Sigmoid colon (tissue), 7 donors: ENCODE measurements around the gene POU5F1. TPM values are rescaled to one million over a fixed set of nuclear protein-coding genes. Genes with fewer than 3 reads are reported as not detected.

Experiments used
- DNase-seq: peaks from one replicate; pipeline ENCODE4 v3.0.0-alpha.2; 2019
- H3K27ac ChIP-seq, 4 donors: fragments of 200-600 bp; sonication (generic); one replicate each; pipeline ENCODE4 v1.5.1; 2016 to 2019; ENCODE audit warnings: mild to moderate bottlenecking in 1 of 4
- H3K27me3 ChIP-seq, 3 donors: fragments of 200-600 bp; sonication (generic); one replicate each; pipeline ENCODE4 v1.5.1; 2019; ENCODE audit warnings: mild to moderate bottlenecking in 1 of 3
- H3K36me3 ChIP-seq, 4 donors: fragments of 200-600 bp; sonication (generic); one replicate each; pipeline ENCODE4 v1.5.1; 2016 to 2019
- H3K4me1 ChIP-seq, 4 donors: fragments of 200-600 bp; sonication (generic); one replicate each; pipeline ENCODE4 v1.5.1; 2017 to 2019
- H3K4me3 ChIP-seq, 4 donors: fragments of 200-600 bp; sonication (generic); one replicate each; pipeline ENCODE4 v1.5.1; 2017 to 2019; ENCODE audit warnings: mild to moderate bottlenecking in 2 of 4, moderate library complexity in 1 of 4
- H3K9me3 ChIP-seq, 4 donors: fragments of 200-600 bp in 3 of 4; sonication (generic) in 3 of 4; one replicate each; pipeline versions ENCODE4 v1.5.1 to v1.6.1; 2013 to 2019
- CTCF ChIP-seq, 4 experiments: fragments of 450-650 bp in 3 of 4; fragments of 200-600 bp in 1 of 4; IDR thresholded peaks; one replicate each; pipeline ENCODE4 v1.5.1; 2016 to 2019; ENCODE audit warnings: antibody characterized with exemption in 4 of 4, mild to moderate bottlenecking in 3 of 4, moderate library complexity in 2 of 4
- EP300 ChIP-seq, 4 donors: sonication (generic); formaldehyde crosslinking; IDR thresholded peaks; one replicate each; pipeline ENCODE4 v1.6.1; 2017; ENCODE audit warnings: antibody characterized with exemption in 4 of 4
- POLR2A ChIP-seq, 2 donors: fragments of 450-650 bp; IDR thresholded peaks; one replicate each; pipeline ENCODE4 v1.6.1; 2016; ENCODE audit warnings: antibody characterized with exemption in 2 of 2, mild to moderate bottlenecking in 2 of 2, moderate library complexity in 2 of 2
- POLR2AphosphoS5 ChIP-seq, 4 donors: sonication (generic); formaldehyde crosslinking; IDR thresholded peaks; one replicate each; pipeline ENCODE4 v1.6.1; 2017; ENCODE audit warnings: antibody characterized with exemption in 4 of 4
- WGBS, 2 donors: extraction: QIAGEN DNeasy Blood & Tissue Kit; methylation state at CpG; one replicate each; pipeline ENCODE4 v1.1.7; 2013; 5-methylcytosine and 5-hydroxymethylcytosine counted together
- intact Hi-C: fragments of 100-400 bp; cut with DNase I; formaldehyde crosslinking; loops from one replicate; pipeline ENCODE4 v1.15.1; 2023
- polyA plus RNA-seq, 3 donors: library from polyadenylated mRNA; stranded (reverse); fragments of 200-250 nt; gene quantifications; one replicate each; pipeline ENCODE4 v1.2.3, GENCODE V29; 2013
- total RNA-seq, 4 donors: library from RNA; depleted of rRNA; stranded (reverse); fragments of >200 nt; gene quantifications; one replicate each; pipeline ENCODE4 v1.1.0, GENCODE V29; 2016
- donor health status: healthy with polysubstance abuse.
- donor health status: Bipolar disorder and iron deficiency.
- donor health status: healthy.

POU5F1 gene
- total and polyA plus RNA-seq, 7 donors: 0.16 to 9.8 (median 0.94) TPM; not detected in 3

GRCh38 chr6:31138982-31139381 is 31.5 kb downstream of the POU5F1 start, which contains the start of gene PSORS1C2:
Gene PSORS1C2 (minus strand): TSS chr6:31139066. CDS start chr6:31139026, 40 bp downstream.
- intact Hi-C loops: loop anchor here (5.0 kb wide), 1 partner anchor 133 kb away; the partner anchor contains the start of gene HLA-C
- Histone ChIP-seq H3K4me3 (peak within 1 kb of the TSS in 1 of 4 donors; percentile 22), H3K36me3 (no peaks in the 10 kb centered on the region), H3K4me1 (peaks cover 0 to 23% (median 12%) of the 10 kb centered on the region in 4 donors), H3K9me3 (no peaks in the 10 kb centered on the region), H3K27me3 (no peaks in the 10 kb centered on the region), H3K27ac (peak within 1 kb of the TSS in 1 of 4 donors; percentile 26)
- no peak for TF ChIP-seq CTCF (IDR thresholded peaks at IDR 0.05)
- no peak for TF ChIP-seq POLR2AphosphoS5 (IDR thresholded peaks at IDR 0.05)
- no peak for TF ChIP-seq POLR2A (IDR thresholded peaks at IDR 0.05)
- TF ChIP-seq EP300 (IDR thresholded peaks at IDR 0.05): no peak
- no peak for DNase-seq
- WGBS, 2 donors: 88 to 90% methylated on average over 4 of the region's 4 CpGs

- Histone ChIP-seq H3K4me3 (no peak overlapping the region), H3K27ac (no peak overlapping the region), H3K27me3 (no peaks in the 10 kb centered on the region), H3K4me1 (peaks cover 0 to 11% (median 7%) of the 10 kb centered on the region in 4 donors), H3K36me3 (no peaks in the 10 kb centered on the region), H3K9me3 (no peaks in the 10 kb centered on the region)
- TF ChIP-seq CTCF (IDR thresholded peaks at IDR 0.05) (no peak), POLR2A (IDR thresholded peaks at IDR 0.05) (no peak), EP300 (IDR thresholded peaks at IDR 0.05) (no peak), POLR2AphosphoS5 (IDR thresholded peaks at IDR 0.05) (no peak)
- 84 to 86% methylated on average over 10 of the region's 10 CpGs for WGBS, 2 donors
- no peak for DNase-seq
- intact Hi-C loops: loop anchor here (5.0 kb wide), 1 partner anchor 137 kb away; the partner anchor contains the start of gene HLA-C
These were observed 34.8 kb downstream of the POU5F1 start for GRCh38 chr6:31135710-31136109.

GRCh38 chr6:31132806-31133205 is 37.7 kb downstream of the POU5F1 start:
- Histone ChIP-seq H3K27ac (no peak overlapping the region), H3K27me3 (no peaks in the 10 kb centered on the region), H3K4me3 (no peak overlapping the region), H3K36me3 (no peaks in the 10 kb centered on the region), H3K9me3 (no peaks in the 10 kb centered on the region), H3K4me1 (peaks cover 0 to 8% (median 3%) of the 10 kb centered on the region in 4 donors)
- TF ChIP-seq POLR2AphosphoS5 (IDR thresholded peaks at IDR 0.05): no peak
- TF ChIP-seq POLR2A (IDR thresholded peaks at IDR 0.05): no peak
- TF ChIP-seq CTCF (IDR thresholded peaks at IDR 0.05): no peak
- DNase-seq: no peak
- intact Hi-C loops: no loop called here
- 80 to 86% methylated on average over 6 of the region's 6 CpGs for WGBS, 2 donors

- H3K27ac ChIP-seq: no peak overlapping the region
- no peaks in the 10 kb centered on the region for H3K36me3 ChIP-seq
- no peak for TF ChIP-seq POLR2AphosphoS5 (IDR thresholded peaks at IDR 0.05)
- no peak for TF ChIP-seq CTCF (IDR thresholded peaks at IDR 0.05)
- no peak for TF ChIP-seq POLR2A (IDR thresholded peaks at IDR 0.05)
- TF ChIP-seq EP300 (IDR thresholded peaks at IDR 0.05): no peak
- no peaks in the 10 kb centered on the region for H3K4me1 ChIP-seq
- no peak overlapping the region for H3K4me3 ChIP-seq
- H3K27me3 ChIP-seq: no peaks in the 10 kb centered on the region
- 75 to 91% methylated on average over 3 of the region's 3 CpGs for WGBS, 2 donors
- no peaks in the 10 kb centered on the region for H3K9me3 ChIP-seq
- DNase-seq: no peak
- intact Hi-C loops: no loop called here
These were observed 38.9 kb downstream of the POU5F1 start for GRCh38 chr6:31131595-31131994.

GRCh38 chr6:31130751-31131150 is 39.7 kb downstream of the POU5F1 start:
- H3K4me3 ChIP-seq: no peak overlapping the region
- intact Hi-C loops: no loop called here
- TF ChIP-seq POLR2AphosphoS5 (IDR thresholded peaks at IDR 0.05) (no peak), POLR2A (IDR thresholded peaks at IDR 0.05) (no peak), EP300 (IDR thresholded peaks at IDR 0.05) (no peak), CTCF (IDR thresholded peaks at IDR 0.05) (no peak)
- DNase-seq: no peak
- H3K9me3 ChIP-seq: no peaks in the 10 kb centered on the region
- peaks cover 0 to 4% (median 0%) of the 10 kb centered on the region in 4 donors for H3K4me1 ChIP-seq
- WGBS, 2 donors: 95 to 96% methylated on average over 3 of the region's 3 CpGs
- H3K36me3 ChIP-seq: no peaks in the 10 kb centered on the region
- H3K27me3 ChIP-seq: no peaks in the 10 kb centered on the region
- no peak overlapping the region for H3K27ac ChIP-seq
